ENCODE measurements around the gene RPS6KA4. TPM values are rescaled to one million over a fixed set of nuclear protein-coding genes. Genes with fewer than 3 reads are reported as not detected.

The RPS6KA4 gene
- total RNA-seq, 1 experiment from 2014 or later = 67.3 TPM

- Histone ChIP-seq H3K4me2 (ENCODE audit: low read length) (no peak overlapping the region), H3K9ac (ENCODE audit: low read length) (no peak overlapping the region), H3K79me2 (ENCODE audit: insufficient read depth, low read length) (no peaks in the 10 kb centered on the region), H3K27ac (ENCODE audit: low read depth, low read length) (no peak overlapping the region), H4K20me1 (ENCODE audit: insufficient read depth) (no peaks in the 10 kb centered on the region), H3K36me3 (ENCODE audit: control insufficient read depth in 1 of 2, insufficient read depth in 2 of 2, low read length in 2 of 2) (no peaks in the 10 kb centered on the region), H3K9me3 (ENCODE audit: control insufficient read depth in 1 of 2, insufficient read depth in 1 of 2, low read depth in 1 of 2, low read length in 2 of 2) (no peaks in the 10 kb centered on the region), H2AFZ (ENCODE audit: low read depth, low read length, poor library complexity, severe bottlenecking) (no peak overlapping the region), H3K9me2 (ENCODE audit: insufficient read depth) (no peaks in the 10 kb centered on the region), H3K27me3 (ENCODE audit: insufficient read depth, low read length) (no peaks in the 10 kb centered on the region), H3K4me1 (ENCODE audit: control insufficient read depth in 1 of 2, insufficient read depth in 2 of 2, low read length in 2 of 2) (no peaks in the 10 kb centered on the region), H3K4me3 (replicated peaks in 1 of 2; ENCODE audit: low read depth in 1 of 2, low read length in 2 of 2) (no peak overlapping the region)
- intact Hi-C loops (cut with micrococcal nuclease) = no loop called here
- ATAC-seq = no peak
- ChIA-PET RAD21 (ENCODE audit: low non-redundant PET in 1 of 2, low total read pairs in 2 of 2, uncharacterized antibody in 2 of 2, unreplicated experiment in 2 of 2) (no interaction called here), CTCF (interaction anchor here (2.6 kb wide), 1 partner anchor 42 kb away, joined by 11 read pairs; no protein-coding TSS in a partner anchor), POLR2A (no interaction called here)
- no TSS peak for BruUV-seq (replicated peaks)
- no peak for DNase-seq (ENCODE audit: low read depth, low spot score)
- TF ChIP-seq SIN3A (IDR thresholded peaks at IDR 0.05; ENCODE audit: low read depth) (no peak), ZFX (IDR thresholded peaks at IDR 0.05) (no peak), CBX3 (IDR thresholded peaks at IDR 0.05; ENCODE audit: low read depth) (no peak), EGR1 (IDR thresholded peaks at IDR 0.05; ENCODE audit: low read depth) (no peak), RAD21 (IDR thresholded peaks at IDR 0.05; ENCODE audit: low read depth) (no peak), JUND (IDR thresholded peaks at IDR 0.05) (no peak), SRF (IDR thresholded peaks at IDR 0.05; ENCODE audit: low read depth) (no peak), ELF1 (IDR thresholded peaks at IDR 0.05; ENCODE audit: borderline replicate concordance, low read depth) (no peak), SP1 (IDR thresholded peaks at IDR 0.05; ENCODE audit: low read depth) (no peak), FOSL1 (IDR thresholded peaks at IDR 0.05; ENCODE audit: low read depth) (no peak), TCF7L2 (IDR thresholded peaks at IDR 0.05; ENCODE audit: borderline replicate concordance, extremely low read depth, insufficient read depth, insufficient read length) (no peak), CEBPB (IDR thresholded peaks at IDR 0.05; ENCODE audit: low read depth) (no peak), EZH2 (IDR thresholded peaks at IDR 0.05) (no peak), MAX (IDR thresholded peaks at IDR 0.05) (no peak), ZNF274 (IDR thresholded peaks at IDR 0.05; ENCODE audit: low read depth, low read length) (no peak), POLR2A (IDR thresholded peaks at IDR 0.05; ENCODE audit: borderline replicate concordance, extremely low read depth, insufficient read depth, insufficient read length) (no peak), ATF3 (IDR thresholded peaks at IDR 0.05) (no peak), EZH2phosphoT487 (IDR thresholded peaks at IDR 0.05; ENCODE audit: borderline replicate concordance) (no peak)
- TF ChIP-seq, protein P1, sequence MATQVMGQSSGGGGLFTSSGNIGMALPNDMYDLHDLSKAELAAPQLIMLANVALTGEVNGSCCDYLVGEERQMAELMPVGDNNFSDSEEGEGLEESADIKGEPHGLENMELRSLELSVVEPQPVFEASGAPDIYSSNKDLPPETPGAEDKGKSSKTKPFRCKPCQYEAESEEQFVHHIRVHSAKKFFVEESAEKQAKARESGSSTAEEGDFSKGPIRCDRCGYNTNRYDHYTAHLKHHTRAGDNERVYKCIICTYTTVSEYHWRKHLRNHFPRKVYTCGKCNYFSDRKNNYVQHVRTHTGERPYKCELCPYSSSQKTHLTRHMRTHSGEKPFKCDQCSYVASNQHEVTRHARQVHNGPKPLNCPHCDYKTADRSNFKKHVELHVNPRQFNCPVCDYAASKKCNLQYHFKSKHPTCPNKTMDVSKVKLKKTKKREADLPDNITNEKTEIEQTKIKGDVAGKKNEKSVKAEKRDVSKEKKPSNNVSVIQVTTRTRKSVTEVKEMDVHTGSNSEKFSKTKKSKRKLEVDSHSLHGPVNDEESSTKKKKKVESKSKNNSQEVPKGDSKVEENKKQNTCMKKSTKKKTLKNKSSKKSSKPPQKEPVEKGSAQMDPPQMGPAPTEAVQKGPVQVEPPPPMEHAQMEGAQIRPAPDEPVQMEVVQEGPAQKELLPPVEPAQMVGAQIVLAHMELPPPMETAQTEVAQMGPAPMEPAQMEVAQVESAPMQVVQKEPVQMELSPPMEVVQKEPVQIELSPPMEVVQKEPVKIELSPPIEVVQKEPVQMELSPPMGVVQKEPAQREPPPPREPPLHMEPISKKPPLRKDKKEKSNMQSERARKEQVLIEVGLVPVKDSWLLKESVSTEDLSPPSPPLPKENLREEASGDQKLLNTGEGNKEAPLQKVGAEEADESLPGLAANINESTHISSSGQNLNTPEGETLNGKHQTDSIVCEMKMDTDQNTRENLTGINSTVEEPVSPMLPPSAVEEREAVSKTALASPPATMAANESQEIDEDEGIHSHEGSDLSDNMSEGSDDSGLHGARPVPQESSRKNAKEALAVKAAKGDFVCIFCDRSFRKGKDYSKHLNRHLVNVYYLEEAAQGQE (IDR thresholded peaks at IDR 0.05; ENCODE audit: low read depth) = no peak
- TF ChIP-seq, protein P2, sequence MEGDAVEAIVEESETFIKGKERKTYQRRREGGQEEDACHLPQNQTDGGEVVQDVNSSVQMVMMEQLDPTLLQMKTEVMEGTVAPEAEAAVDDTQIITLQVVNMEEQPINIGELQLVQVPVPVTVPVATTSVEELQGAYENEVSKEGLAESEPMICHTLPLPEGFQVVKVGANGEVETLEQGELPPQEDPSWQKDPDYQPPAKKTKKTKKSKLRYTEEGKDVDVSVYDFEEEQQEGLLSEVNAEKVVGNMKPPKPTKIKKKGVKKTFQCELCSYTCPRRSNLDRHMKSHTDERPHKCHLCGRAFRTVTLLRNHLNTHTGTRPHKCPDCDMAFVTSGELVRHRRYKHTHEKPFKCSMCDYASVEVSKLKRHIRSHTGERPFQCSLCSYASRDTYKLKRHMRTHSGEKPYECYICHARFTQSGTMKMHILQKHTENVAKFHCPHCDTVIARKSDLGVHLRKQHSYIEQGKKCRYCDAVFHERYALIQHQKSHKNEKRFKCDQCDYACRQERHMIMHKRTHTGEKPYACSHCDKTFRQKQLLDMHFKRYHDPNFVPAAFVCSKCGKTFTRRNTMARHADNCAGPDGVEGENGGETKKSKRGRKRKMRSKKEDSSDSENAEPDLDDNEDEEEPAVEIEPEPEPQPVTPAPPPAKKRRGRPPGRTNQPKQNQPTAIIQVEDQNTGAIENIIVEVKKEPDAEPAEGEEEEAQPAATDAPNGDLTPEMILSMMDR (IDR thresholded peaks at IDR 0.05 in 2 of 3, conservative IDR thresholded peaks at IDR 0.05 in 1 of 3; ENCODE audit: borderline replicate concordance in 1 of 3, insufficient read depth in 1 of 3, low read depth in 2 of 3, low read length in 2 of 3) = no peak
Measured at GRCh38 chr11:64407221-64407620, 48.3 kb downstream of the RPS6KA4 start.

Measured in HCT116 (cell line).